ENCODE measurements around the gene FGF21.
A peak's percentile ranks its signal among the peaks of the same experiment; 100 is the strongest.

FGF21 gene

DNA sequence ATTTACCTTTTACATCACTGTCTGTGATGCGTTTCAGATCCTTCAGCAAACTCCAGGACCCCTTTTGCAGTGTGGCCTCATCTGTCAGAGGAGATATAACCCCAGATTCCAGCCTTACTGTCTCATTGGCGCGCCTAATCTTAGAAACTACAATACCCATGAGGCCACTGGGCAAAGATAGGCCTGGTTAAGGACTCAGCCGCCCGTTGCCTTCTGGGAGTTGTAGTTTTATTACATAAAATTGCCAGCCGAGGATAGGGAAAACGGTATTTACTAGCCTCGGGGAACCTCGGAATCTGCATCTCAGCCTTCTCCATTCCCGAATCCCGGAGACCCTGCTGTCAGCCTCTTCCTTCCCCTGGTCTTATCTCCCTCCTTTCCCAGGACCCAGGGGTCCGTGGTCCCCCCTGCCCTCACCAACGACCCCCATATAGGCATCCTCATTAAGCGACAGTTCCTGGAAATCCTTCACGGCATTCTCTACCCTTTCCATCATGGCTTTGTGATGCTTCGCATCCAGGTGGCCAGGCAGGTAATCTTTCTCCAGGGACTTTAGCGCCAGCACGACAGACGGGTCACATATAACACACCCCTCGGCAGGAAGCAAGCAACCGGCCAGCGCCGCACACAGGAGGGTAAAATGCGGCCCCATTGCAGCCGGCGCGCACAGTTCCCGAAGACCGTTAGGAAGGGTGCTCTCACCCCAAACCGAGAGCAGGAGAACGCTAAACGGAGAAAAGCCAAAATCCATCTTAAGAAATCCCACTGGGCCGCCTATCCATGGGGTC is 9.9 kb upstream of the FGF21 start:
- TF ChIP-seq, protein P1, sequence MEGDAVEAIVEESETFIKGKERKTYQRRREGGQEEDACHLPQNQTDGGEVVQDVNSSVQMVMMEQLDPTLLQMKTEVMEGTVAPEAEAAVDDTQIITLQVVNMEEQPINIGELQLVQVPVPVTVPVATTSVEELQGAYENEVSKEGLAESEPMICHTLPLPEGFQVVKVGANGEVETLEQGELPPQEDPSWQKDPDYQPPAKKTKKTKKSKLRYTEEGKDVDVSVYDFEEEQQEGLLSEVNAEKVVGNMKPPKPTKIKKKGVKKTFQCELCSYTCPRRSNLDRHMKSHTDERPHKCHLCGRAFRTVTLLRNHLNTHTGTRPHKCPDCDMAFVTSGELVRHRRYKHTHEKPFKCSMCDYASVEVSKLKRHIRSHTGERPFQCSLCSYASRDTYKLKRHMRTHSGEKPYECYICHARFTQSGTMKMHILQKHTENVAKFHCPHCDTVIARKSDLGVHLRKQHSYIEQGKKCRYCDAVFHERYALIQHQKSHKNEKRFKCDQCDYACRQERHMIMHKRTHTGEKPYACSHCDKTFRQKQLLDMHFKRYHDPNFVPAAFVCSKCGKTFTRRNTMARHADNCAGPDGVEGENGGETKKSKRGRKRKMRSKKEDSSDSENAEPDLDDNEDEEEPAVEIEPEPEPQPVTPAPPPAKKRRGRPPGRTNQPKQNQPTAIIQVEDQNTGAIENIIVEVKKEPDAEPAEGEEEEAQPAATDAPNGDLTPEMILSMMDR (IDR thresholded peaks at IDR 0.05; ENCODE audit: low read depth, low read length): no peak
- no peaks in the 10 kb centered on the region for H3K9me3 ChIP-seq
- no peaks in the 10 kb centered on the region for H3K27me3 ChIP-seq
- no peak overlapping the region for H3K4me3 ChIP-seq (ENCODE audit: low read depth, low read length)
- DNase-seq: peak; percentile 77
- peaks cover 16% of the 10 kb centered on the region; the same call in 1 of the 2 replicates for H3K4me1 ChIP-seq
- no peaks in the 10 kb centered on the region for H3K36me3 ChIP-seq

DNA sequence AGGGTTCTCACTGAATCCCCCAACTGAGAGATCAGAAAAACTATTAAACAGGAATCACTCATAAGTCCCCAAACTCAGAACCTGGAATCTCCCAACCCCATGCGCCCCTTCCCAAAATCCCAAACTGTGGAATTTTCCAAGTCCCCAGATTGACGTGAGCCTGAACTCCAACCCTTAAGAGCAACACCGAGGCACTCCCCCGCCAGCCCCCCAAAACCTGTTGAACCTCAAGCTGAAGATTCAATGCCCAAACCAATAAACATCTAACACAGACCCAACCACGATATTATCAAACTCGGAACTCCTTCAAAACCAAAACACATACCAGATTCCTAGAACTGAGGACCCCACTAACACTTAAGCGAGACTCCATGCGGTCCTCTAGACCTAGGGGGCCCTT is 9.2 kb upstream of the FGF21 start:
- DNase-seq: no peak
- TF ChIP-seq, protein P1 (IDR thresholded peaks at IDR 0.05; ENCODE audit: low read depth, low read length): no peak

DNA sequence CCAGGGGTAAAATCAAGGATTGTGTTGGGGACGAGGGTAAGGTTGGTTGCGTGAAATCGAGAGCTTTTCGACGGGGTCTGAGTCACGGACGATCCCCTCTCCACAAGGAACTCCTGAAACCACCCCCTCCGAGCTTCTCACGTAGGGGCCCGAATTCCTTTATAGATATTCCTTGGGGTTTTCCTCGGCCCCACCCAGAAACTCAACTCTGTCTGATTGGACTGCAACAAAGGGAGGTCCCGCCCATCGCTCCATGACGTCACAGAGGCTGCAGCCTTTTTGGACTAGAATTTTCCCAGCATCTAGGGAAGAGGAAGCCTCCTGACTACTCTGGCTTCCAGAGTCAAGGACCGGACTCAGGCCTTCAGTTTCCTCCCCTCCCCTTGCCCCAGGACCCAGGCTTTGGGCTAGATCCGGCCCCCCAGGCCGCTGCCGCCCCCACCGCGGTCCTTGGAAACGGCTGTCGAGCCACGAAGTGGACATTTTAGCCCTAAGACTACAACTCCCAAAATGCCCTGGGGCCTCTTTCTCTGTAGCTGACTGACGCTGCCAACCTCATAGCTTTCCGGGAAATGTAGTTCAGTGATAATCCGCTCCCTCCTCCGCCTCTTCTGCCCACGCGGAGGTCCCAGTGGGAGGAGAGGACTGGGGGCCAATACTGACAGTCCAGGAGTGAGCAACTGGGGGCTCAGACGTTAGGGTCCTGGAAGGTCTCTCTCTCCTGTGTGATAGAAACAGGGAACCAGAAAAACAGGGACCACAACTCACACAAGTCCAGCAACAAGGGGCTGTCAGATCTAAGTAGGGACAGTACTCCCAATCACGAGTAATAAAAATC is 8.4 kb upstream of the FGF21 start, which contains the start of gene IZUMO1:
Gene IZUMO1 (minus strand): TSS at position 172 of the 838 bp plus-strand sequence. CDS start 1,050 bp downstream, outside the sequence.
- Histone ChIP-seq H3K9me3 (no peaks in the 10 kb centered on the region), H3K27me3 (no peaks in the 10 kb centered on the region), H3K4me3 (ENCODE audit: low read depth, low read length) (peak within 1 kb of the TSS; percentile 62), H3K4me1 (peaks cover 10% of the 10 kb centered on the region; the same call in 1 of the 2 replicates), H3K36me3 (no peaks in the 10 kb centered on the region)
- TF ChIP-seq, protein P1 (IDR thresholded peaks at IDR 0.05; ENCODE audit: low read depth, low read length): no peak
- DNase-seq: peak; percentile 91

More for the DNA sequence above, 9.2 kb upstream of the FGF21 start:
- Histone ChIP-seq H3K4me1 (peaks cover 16% of the 10 kb centered on the region; the same call in 1 of the 2 replicates), H3K27me3 (no peaks in the 10 kb centered on the region), H3K9me3 (no peaks in the 10 kb centered on the region), H3K36me3 (no peaks in the 10 kb centered on the region), H3K4me3 (ENCODE audit: low read depth, low read length) (no peak overlapping the region)

DNA sequence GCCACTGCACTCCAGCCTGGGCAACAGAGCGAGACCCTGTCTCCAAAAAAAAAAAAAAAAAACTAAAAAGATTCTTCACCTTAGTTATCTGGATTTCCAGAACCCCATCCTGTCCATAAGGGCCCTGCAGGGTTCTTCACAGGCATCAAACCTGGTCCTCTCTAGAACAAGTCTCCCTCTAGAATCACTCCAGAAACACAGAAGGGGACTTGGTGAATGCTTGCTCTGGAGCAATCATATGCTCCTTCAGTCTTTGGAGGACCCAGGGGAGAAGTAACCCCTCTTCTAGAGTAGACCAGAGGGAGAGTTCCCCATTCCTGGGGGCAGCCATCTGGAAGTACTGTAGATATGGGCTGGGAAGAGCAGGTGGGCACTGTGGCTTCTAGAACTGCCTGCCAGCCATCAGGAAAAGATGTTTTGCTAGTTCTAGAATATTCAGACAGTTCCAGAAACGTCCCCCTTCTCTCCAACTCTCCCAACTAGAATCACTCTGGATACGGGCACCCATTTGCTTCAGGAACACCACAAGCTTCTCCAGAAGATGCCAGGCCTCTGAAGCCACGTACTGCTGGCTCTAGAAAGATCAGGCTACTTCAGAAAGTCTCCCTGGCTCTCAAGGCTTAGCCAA is 5.6 kb upstream of the FGF21 start:
- H3K27me3 ChIP-seq: peaks cover 11% of the 10 kb centered on the region
- H3K36me3 ChIP-seq: no peaks in the 10 kb centered on the region
- H3K9me3 ChIP-seq: no peaks in the 10 kb centered on the region
- DNase-seq: no peak
- TF ChIP-seq, protein P1 (IDR thresholded peaks at IDR 0.05; ENCODE audit: low read depth, low read length): no peak
- no peak overlapping the region for H3K4me3 ChIP-seq (ENCODE audit: low read depth, low read length)
- H3K4me1 ChIP-seq: peaks cover 10% of the 10 kb centered on the region; the same call in 1 of the 2 replicates

DNA sequence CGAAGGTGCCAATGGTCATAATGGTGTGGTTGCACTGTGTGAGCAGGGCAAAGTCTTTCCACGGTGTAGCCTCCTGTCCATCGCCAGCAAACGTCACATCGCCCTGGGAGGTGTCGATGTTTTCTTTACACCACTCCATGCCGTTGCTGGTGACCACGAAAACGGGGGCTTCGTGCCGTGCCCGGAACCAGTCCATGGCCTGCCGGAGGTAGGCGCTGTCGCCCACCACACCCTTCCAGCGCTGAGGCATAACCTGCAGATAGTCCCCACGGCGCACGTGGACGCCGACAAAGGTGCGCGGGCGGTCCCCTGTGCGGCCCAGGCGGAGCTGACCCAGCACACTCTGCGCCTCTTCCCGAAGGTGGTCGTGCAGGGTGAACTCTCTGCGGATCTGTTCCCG is 5.0 kb upstream of the FGF21 start:
- TF ChIP-seq, protein P1 (IDR thresholded peaks at IDR 0.05; ENCODE audit: low read depth, low read length): no peak
- H3K4me1 ChIP-seq: peaks cover 10% of the 10 kb centered on the region; the same call in 1 of the 2 replicates
- H3K36me3 ChIP-seq: no peaks in the 10 kb centered on the region
- peaks cover 11% of the 10 kb centered on the region for H3K27me3 ChIP-seq
- H3K4me3 ChIP-seq (ENCODE audit: low read depth, low read length): no peak overlapping the region
- DNase-seq: no peak
- no peaks in the 10 kb centered on the region for H3K9me3 ChIP-seq
